ENCODE measurements around the gene CACNA1C.
"Not testable (repeated sequence)": the region's sequence is repeated elsewhere in the genome, so short reads cannot be mapped to it uniquely, and the experiment has no call there.

CACNA1C gene

GRCh38 chr12:2685620-2686279, 633.0 kb downstream of the CACNA1C start:
- not testable (repeated sequence) for DNase-seq

GRCh38 chr12:2686280-2686646, 633.5 kb downstream of the CACNA1C start:
- no peak for DNase-seq

GRCh38 chr12:2687058-2687457, 634.3 kb downstream of the CACNA1C start:
- no peak for DNase-seq

DNA sequence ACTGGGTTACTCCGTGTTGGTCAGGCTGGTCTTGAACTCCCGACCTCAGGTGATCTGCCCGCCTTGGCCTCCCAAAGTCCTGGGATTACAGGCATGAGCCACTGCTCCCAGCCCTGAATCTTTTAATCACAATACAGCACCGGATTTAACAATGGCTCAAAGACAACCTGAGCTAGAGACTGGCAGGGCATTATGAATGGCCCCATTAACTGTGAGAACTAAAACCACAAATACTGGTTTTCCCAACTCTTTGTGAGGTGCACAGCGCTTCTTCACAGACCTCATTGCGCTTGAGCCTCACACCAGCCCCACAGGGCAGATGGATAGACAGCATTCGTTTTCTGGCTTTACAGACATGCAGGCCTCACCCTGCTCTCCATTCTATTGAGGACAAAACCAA, 634.9 kb downstream of the CACNA1C start:
- no peak for DNase-seq

DNA sequence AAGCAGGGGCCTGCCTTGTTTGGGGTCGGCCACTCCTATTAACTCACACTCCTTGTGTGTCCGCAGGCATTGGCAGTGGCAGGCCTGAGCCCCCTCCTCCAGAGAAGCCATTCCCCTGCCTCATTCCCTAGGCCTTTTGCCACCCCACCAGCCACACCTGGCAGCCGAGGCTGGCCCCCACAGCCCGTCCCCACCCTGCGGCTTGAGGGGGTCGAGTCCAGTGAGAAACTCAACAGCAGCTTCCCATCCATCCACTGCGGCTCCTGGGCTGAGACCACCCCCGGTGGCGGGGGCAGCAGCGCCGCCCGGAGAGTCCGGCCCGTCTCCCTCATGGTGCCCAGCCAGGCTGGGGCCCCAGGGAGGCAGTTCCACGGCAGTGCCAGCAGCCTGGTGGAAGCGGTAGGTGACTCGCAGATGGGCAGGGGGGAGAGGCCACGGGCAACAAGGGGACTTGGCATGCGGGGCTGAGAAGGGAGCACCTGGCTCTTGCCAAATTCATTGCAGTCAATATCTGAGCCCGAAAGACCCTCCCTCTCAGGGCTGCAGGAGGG, 635.7 kb downstream of the CACNA1C start:
- no peak for DNase-seq

GRCh38 chr12:2689393-2689792, 636.6 kb downstream of the CACNA1C start:
- DNase-seq = no peak

DNA sequence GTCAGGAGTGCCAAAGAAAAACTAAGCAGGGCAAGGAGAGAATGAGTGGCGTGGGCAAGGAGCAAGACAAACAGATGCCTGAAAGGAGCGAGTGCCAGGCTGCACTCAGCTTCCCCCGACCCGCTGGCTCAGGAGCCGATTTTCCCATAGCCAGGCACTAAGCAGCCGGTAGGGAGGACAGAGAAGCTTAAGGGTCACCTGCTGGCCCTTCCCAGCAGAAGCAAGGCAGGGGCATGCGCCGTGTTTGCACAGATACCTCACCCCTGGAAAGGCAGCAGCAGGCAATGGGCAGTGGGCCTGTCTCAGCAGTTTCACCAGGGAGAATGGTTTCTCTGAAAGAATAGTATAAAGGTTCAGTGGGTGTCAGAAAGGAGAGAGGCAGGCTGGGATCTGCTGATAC, 637.1 kb downstream of the CACNA1C start:
- DNase-seq = no peak

DNA sequence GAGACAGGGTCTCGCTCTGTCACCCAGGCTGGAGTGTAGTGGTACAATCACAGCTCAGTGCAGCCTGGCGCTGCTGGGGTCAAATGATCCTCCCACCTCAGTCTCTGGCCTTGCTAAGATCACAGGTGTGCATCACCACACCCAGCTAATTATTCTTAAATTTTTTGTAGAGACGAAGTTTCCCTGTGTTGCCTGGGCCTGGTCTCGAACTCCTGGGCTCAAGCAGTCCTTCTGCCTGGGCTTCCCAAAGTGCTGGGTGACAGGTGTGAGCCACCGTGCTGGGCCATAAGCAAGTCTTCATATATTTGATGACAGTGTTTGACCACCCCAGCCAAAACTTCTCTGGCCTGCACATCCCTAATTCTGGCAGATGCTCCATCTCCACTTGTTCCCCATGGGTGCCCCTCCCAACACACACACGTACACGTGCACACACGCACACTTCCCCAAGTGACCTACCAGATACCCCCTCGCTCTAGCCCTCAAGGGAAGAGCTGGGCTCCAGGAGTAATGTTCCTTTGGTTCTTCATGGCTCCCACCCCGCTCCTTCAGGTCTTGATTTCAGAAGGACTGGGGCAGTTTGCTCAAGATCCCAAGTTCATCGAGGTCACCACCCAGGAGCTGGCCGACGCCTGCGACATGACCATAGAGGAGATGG, 637.7 kb downstream of the CACNA1C start:
- DNase-seq = no peak

DNA sequence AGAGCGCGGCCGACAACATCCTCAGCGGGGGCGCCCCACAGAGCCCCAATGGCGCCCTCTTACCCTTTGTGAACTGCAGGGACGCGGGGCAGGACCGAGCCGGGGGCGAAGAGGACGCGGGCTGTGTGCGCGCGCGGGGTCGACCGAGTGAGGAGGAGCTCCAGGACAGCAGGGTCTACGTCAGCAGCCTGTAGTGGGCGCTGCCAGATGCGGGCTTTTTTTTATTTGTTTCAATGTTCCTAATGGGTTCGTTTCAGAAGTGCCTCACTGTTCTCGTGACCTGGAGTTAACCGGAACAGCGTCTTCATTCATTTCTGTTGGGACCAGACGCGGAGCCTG, 638.2 kb downstream of the CACNA1C start:
- peak; percentile 48 for DNase-seq

GRCh38 chr12:2691345-2692071, 638.7 kb downstream of the CACNA1C start:
- DNase-seq = no peak

DNA sequence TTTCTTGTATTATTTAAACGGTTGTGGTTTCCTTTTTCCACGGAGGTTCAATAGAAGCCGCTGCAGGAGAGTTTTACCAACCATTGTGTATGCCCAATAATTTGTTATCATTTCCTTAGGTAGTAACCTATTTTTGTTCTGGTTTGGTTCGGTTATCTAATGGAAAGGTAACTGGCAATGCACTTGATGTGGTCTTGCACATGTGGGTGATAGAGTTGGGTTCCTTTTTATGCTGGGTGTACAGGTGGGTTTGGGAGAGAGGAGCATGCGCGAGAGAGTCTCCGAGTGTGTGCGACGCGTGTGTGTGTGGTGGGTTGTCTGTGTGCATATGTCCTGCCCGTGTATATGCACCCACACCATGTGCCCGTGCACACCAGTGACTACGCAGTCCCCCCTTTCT, 639.3 kb downstream of the CACNA1C start:
- DNase-seq = no peak

DNA sequence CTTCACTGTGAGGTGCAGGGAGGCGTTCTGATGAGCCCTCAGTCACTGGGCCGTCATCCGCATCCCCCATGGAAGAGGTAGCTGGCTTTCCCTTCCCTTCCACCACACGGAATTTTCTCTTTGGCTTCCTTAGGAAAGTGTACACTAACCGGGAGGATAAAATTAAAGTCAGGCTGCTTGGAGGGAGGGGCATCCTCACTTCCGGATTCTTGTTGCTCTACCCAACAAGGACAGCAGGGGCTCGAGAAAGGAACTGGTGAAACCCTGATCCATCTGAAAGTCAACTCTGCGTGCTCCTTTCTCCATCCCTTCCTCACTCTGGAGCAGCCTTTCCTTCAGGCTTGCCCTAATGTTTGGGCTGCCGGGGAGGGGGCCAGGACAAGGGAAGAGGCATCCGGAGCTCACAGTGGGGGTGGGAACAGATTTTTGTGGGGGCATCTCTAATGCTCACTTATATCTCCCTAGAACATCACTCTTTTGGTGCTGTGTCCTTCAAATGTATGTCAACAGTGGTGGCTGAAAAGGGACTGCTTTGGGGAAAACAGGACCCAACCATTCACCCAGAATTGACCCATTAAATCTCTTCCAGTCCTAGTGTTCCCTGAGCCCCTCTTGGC, 640.6 kb downstream of the CACNA1C start:
- peak; percentile 20 for DNase-seq

- DNase-seq = no peak
Measured at GRCh38 chr12:2693980-2694610, 641.3 kb downstream of the CACNA1C start.

DNA sequence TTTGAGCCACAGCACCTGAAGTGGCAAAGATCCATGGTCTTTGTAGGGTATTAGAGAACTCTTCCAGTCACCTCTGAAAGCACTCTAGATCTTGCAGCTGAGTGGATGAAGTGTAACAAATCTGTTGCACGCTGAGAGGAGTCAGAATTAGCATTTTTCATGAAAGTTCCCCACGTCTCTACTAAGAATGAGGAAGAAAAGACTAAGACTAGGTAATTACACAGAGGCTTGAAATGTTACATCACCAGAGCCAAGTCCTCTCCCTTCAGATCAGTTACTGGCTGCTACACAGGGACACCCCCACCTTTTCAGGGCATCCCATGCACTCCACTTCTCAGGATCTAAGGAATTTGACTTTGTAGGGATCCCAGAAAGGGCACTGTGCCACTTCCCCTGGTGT, 643.3 kb downstream of the CACNA1C start:
- DNase-seq = peak; percentile 65

DNA sequence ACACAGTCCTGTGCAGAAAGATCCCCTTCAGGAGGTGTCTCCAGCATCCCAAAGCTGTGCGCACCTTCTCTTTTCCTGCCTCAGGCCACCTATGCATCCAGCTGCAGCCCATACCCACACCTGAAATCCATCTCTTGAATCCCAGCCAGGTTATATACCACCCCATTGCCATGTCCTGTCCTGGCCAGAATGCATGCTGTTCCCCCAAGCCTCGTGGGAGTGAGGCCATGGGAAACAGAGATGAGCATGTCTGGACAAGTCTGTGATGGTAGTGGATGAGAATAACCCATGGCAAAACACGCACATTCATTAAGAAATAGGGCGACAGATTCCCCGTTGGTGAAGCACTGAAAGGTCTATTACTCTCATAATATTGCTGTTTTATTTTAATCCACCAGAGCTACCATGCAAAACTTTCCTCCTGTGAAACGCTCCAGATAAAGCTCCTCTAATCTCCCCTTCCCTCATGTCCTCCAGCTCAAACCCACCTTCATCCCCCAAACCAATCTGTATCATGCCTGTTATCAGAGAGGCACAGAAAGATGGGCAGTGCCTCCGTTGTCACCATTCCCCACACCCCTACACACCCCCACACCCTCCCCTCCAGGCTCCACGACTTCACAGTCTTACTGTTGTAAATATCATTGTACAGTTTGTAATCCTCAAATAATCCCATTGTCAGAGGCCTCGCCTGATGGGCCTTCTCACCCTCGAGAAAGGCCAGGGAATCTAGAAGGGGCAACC, 644.4 kb downstream of the CACNA1C start:
- no peak for DNase-seq

DNA sequence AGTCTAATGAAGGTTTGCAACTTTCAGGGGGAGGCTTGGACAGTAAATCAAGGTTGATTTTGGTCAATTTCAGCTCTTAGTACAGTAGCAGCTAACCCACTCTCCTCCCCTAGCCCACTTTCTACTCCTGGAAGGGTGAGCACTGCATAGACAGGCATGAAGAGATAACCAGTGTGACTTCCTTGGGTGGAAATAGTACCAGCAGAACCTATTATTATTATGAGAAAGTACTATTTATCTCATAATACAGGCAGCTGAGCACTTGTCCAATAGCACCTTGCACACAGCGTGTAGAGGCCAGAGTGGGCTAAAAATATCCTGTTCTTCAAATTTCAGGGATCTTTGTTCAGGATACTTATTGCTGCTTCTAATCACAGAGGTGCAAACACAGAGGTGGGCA, 645.8 kb downstream of the CACNA1C start:
- DNase-seq = no peak

DNA sequence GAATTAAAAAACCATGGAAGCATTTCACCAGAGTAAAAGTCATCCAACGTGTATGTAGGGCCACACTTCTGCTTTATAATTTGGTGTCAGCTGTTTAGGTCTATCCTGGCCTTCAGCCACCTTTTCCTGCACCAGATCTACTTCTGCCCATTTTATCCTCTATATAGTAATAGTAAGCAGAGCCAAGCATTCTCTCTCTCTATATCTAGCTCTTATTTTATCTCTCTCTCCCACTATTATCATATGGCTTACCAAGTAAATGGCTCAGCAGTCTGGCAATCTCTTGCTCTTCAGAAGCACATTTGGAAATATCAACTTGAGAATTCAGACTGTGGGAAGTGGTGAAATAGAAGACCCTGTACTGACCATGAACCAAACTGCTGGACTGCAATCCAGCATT, 657.9 kb downstream of the CACNA1C start:
- no peak for DNase-seq

DNA sequence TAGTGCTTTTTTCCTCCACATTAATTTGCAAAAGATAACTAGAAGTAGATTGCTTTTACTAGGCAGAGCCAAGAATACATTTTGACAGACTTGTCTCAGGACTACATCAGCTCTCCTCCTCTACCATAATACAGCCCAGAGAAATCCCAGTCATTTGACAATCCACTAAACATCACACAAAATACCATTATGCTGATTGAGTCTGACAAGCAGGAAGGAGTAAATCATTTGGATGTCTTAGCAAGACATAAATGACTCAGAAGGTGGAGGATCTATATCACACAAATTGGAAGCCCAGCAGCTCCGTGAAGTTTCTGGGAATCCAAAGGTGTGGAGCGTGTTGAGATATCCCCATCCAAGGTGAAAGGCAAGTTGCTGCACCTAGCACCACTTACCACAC, 666.6 kb downstream of the CACNA1C start:
- DNase-seq = no peak

- DNase-seq = no peak
Measured at GRCh38 chr12:2722806-2723205, 670.0 kb downstream of the CACNA1C start.

DNA sequence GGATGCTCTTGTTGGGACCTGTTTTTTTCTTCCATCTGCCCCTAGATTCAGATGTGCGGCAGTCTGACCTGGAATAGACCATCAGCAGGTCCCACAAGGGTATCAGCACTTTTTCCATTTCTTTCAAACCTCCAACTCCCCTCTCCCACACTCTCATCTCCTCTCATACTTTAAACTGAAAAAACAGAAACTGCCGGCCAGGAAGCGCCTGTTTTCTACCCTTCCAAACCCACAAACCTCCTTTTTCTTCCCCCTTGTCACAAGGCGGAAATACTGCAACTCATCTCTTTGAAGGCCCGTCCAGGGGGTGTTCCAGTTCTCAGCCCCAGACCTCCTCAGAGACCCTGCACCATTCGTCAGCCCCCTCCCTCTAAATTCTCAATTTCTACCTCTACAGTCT, 679.5 kb downstream of the CACNA1C start:
- DNase-seq = no peak

- no peak for DNase-seq
Measured at GRCh38 chr12:2733493-2734355, 680.9 kb downstream of the CACNA1C start.
